Activated CD8-positive, alpha-beta memory T cell treated with anti-CD3 and anti-CD28 coated beads, Interleukin-2, amount 50 U/mL, for 1 hour (primary cell): ENCODE results near the gene SLC27A4.

Experiments
- DNase-seq: peaks from one replicate; pipeline ENCODE4 v3.0.0-alpha.2; 2020; ENCODE audit errors: extremely low read depth

Gene SLC27A4

GRCh38 chr9:128339761-128340690 is at the start of gene SLC27A4:
Gene SLC27A4 (plus strand): TSS chr9:128340527. CDS start chr9:128343133, 2,606 bp downstream.
- peak; percentile 40 for DNase-seq

- no peak for DNase-seq
Observed at GRCh38 chr9:128292009-128292408, 48.3 kb upstream of the SLC27A4 start.

GRCh38 chr9:128293091-128293490 is 47.2 kb upstream of the SLC27A4 start:
- no peak for DNase-seq

- DNase-seq, result no peak
Observed at GRCh38 chr9:128294142-128294541, 46.2 kb upstream of the SLC27A4 start.

GRCh38 chr9:128296340-128297220 is 43.7 kb upstream of the SLC27A4 start:
- no peak for DNase-seq

- DNase-seq, result no peak
Observed at GRCh38 chr9:128297221-128297773, 43.0 kb upstream of the SLC27A4 start.

GRCh38 chr9:128298535-128299482 is 41.5 kb upstream of the SLC27A4 start:
- no peak for DNase-seq

- no peak for DNase-seq
Observed at GRCh38 chr9:128304136-128304970, 36.0 kb upstream of the SLC27A4 start.

GRCh38 chr9:128304971-128305288 is 35.4 kb upstream of the SLC27A4 start:
- DNase-seq, result no peak

- DNase-seq, result no peak
Observed at GRCh38 chr9:128309551-128309950, 30.8 kb upstream of the SLC27A4 start.

GRCh38 chr9:128310461-128310860 is 29.9 kb upstream of the SLC27A4 start:
- DNase-seq, result no peak

- DNase-seq, result no peak
Observed at GRCh38 chr9:128314697-128315096, 25.6 kb upstream of the SLC27A4 start.

- no peak for DNase-seq
Observed at GRCh38 chr9:128316421-128316820, 23.9 kb upstream of the SLC27A4 start.

- no peak for DNase-seq
Observed at GRCh38 chr9:128317629-128318028, 22.7 kb upstream of the SLC27A4 start.

- no peak for DNase-seq
Observed at GRCh38 chr9:128321343-128321742, 19.0 kb upstream of the SLC27A4 start.

GRCh38 chr9:128321879-128322403 is 18.4 kb upstream of the SLC27A4 start:
- DNase-seq, result no peak

- peak; percentile 82 for DNase-seq
Observed at GRCh38 chr9:128322404-128323211, 17.7 kb upstream of the SLC27A4 start, which contains the start of the genes COQ4 and TRUB2. Gene COQ4 (plus strand): TSS chr9:128322839. CDS start chr9:128322859, 20 bp downstream. Gene TRUB2 (minus strand): TSS chr9:128322447. CDS start chr9:128322408, 39 bp downstream.

GRCh38 chr9:128323212-128323730 is 17.1 kb upstream of the SLC27A4 start:
- DNase-seq, result no peak

- no peak for DNase-seq
Observed at GRCh38 chr9:128323791-128324190, 16.5 kb upstream of the SLC27A4 start.
